ENCODE measurements around the gene CACNB4.

Gene CACNB4

GRCh38 chr2:151842830-151843690, 255.8 kb downstream of the CACNB4 start:
- H2AFZ ChIP-seq: no peak overlapping the region
- no peak overlapping the region for H3K9ac ChIP-seq
- no peaks in the 10 kb centered on the region for H3K9me3 ChIP-seq (ENCODE audit: control insufficient read depth, low read length)
- TF ChIP-seq CTCF (IDR thresholded peaks at IDR 0.05): no peak
- no peaks in the 10 kb centered on the region for H3K79me2 ChIP-seq
- no peaks in the 10 kb centered on the region for H3K36me3 ChIP-seq (ENCODE audit: control insufficient read depth, insufficient read depth, low read length)
- H3K4me1 ChIP-seq: no peaks in the 10 kb centered on the region
- H3K27me3 ChIP-seq (ENCODE audit: control insufficient read depth, insufficient read depth, low read length): no peaks in the 10 kb centered on the region
- no peak overlapping the region for H3K4me3 ChIP-seq (ENCODE audit: low read depth, low read length)
- no peak overlapping the region for H3K4me2 ChIP-seq (ENCODE audit: low read length)
- H3K27ac ChIP-seq: no peak overlapping the region

- no peak overlapping the region for H2AFZ ChIP-seq
- no peaks in the 10 kb centered on the region for H3K79me2 ChIP-seq
Observed at GRCh38 chr2:151841047-151841424, 257.8 kb downstream of the CACNB4 start.

GRCh38 chr2:151840216-151841046, 258.4 kb downstream of the CACNB4 start:
- Histone ChIP-seq H3K27ac (no peak overlapping the region), H3K9me3 (ENCODE audit: control insufficient read depth, low read length) (no peaks in the 10 kb centered on the region)
- TF ChIP-seq CTCF (IDR thresholded peaks at IDR 0.05): no peak

More at GRCh38 chr2:151841047-151841424, 257.8 kb downstream of the CACNB4 start:
- H3K4me3 ChIP-seq (ENCODE audit: low read depth, low read length): no peak overlapping the region
- no peak overlapping the region for H3K27ac ChIP-seq
- no peaks in the 10 kb centered on the region for H3K27me3 ChIP-seq (ENCODE audit: control insufficient read depth, insufficient read depth, low read length)
- H3K9me3 ChIP-seq (ENCODE audit: control insufficient read depth, low read length): no peaks in the 10 kb centered on the region
- no peak overlapping the region for H3K4me2 ChIP-seq (ENCODE audit: low read length)
- no peaks in the 10 kb centered on the region for H3K4me1 ChIP-seq
- H3K9ac ChIP-seq: no peak overlapping the region
- no peak for TF ChIP-seq CTCF (IDR thresholded peaks at IDR 0.05)
- no peaks in the 10 kb centered on the region for H3K36me3 ChIP-seq (ENCODE audit: control insufficient read depth, insufficient read depth, low read length)

GRCh38 chr2:151837926-151838325, 260.9 kb downstream of the CACNB4 start:
- Histone ChIP-seq H3K36me3 (ENCODE audit: control insufficient read depth, insufficient read depth, low read length) (no peaks in the 10 kb centered on the region), H3K4me2 (ENCODE audit: low read length) (no peak overlapping the region)

More at GRCh38 chr2:151840216-151841046, 258.4 kb downstream of the CACNB4 start:
- Histone ChIP-seq H3K4me1 (no peaks in the 10 kb centered on the region), H2AFZ (no peak overlapping the region), H3K4me2 (ENCODE audit: low read length) (no peak overlapping the region), H3K36me3 (ENCODE audit: control insufficient read depth, insufficient read depth, low read length) (no peaks in the 10 kb centered on the region), H3K79me2 (no peaks in the 10 kb centered on the region), H3K27me3 (ENCODE audit: control insufficient read depth, insufficient read depth, low read length) (no peaks in the 10 kb centered on the region), H3K9ac (no peak overlapping the region), H3K4me3 (ENCODE audit: low read depth, low read length) (no peak overlapping the region)

More at GRCh38 chr2:151837926-151838325, 260.9 kb downstream of the CACNB4 start:
- H3K4me3 ChIP-seq (ENCODE audit: low read depth, low read length): no peak overlapping the region
- no peak for TF ChIP-seq CTCF (IDR thresholded peaks at IDR 0.05)
- no peak overlapping the region for H2AFZ ChIP-seq
- H3K4me1 ChIP-seq: no peaks in the 10 kb centered on the region
- H3K9ac ChIP-seq: no peak overlapping the region
- no peaks in the 10 kb centered on the region for H3K79me2 ChIP-seq
- no peak overlapping the region for H3K27ac ChIP-seq
- no peaks in the 10 kb centered on the region for H3K27me3 ChIP-seq (ENCODE audit: control insufficient read depth, insufficient read depth, low read length)
- no peaks in the 10 kb centered on the region for H3K9me3 ChIP-seq (ENCODE audit: control insufficient read depth, low read length)

Data from parathyroid adenoma (tissue), 2 donors.